Endothelial cell of umbilical vein (primary cell): Measurements from ENCODE around the gene ITFG1. TPM values are rescaled to one million over a fixed set of nuclear protein-coding genes. Genes with fewer than 3 reads are reported as not detected.

Experiments
- BruUV-seq: library from RNA; stranded (reverse); fragments of 400-500 nt; replicated peaks from 2 replicates; lab custom pipeline; 2021; lab: Mats Ljungman, UMichigan
- CTCF ChIA-PET: fragments of 300-600, 350-600 bp; sonication (Branson Sonifier 250); formaldehyde crosslinking; loops from one replicate; lab custom pipeline; 2021; ENCODE audit warnings: antibody characterized with exemption, inconsistent platforms; lab: Charles Lee
- POLR2A ChIA-PET: fragments of 300-600, 350-600 bp; sonication (Branson Sonifier 250); formaldehyde crosslinking; loops from one replicate; lab custom pipeline; 2021; ENCODE audit warnings: antibody characterized with exemption, inconsistent platforms; lab: Charles Lee
- DNase-seq: peaks from one replicate; pipeline ENCODE4 v3.0.0-alpha.2; 2011; ENCODE audit warnings: low read depth, low spot score
- FAIRE-seq: peaks from 2 replicates; lab custom pipeline; 2011; peaks lifted over from hg19 to GRCh38; lab: Jason Lieb, UNC
- H2AFZ ChIP-seq: 2 replicates; pipeline ENCODE4 v1.6.0; 2012; ENCODE audit warnings: low read depth, low read length, control low read depth, inconsistent platforms
- H3K27ac ChIP-seq: 2 replicates; pipeline ENCODE4 v1.5.1; 2011; ENCODE audit warnings: low read depth, mild to moderate bottlenecking, control low read depth, low read length, moderate library complexity; ENCODE audit not compliant: insufficient read depth
- H3K27me3 ChIP-seq, 2 experiments: 2 replicates each; pipeline versions ENCODE4 v1.6.0 to v1.6.1; 2011; ENCODE audit warnings: low read length in 2 of 2, mixed read lengths in 1 of 2; ENCODE audit not compliant: control insufficient read depth in 2 of 2, insufficient read depth in 2 of 2
- H3K36me3 ChIP-seq, 2 experiments: 2 replicates in 1 of 2; 3 replicates in 1 of 2; pipeline ENCODE4 v1.5.1; 2011; ENCODE audit warnings: low read length in 2 of 2, mild to moderate bottlenecking in 1 of 2, moderate library complexity in 1 of 2; ENCODE audit not compliant: control insufficient read depth in 2 of 2, insufficient read depth in 2 of 2; ENCODE audit errors: extremely low read depth in 1 of 2
- H3K4me1 ChIP-seq: 3 replicates; pipeline ENCODE4 v1.5.1; 2011; ENCODE audit warnings: mild to moderate bottlenecking, low read length; ENCODE audit not compliant: control insufficient read depth, insufficient read depth; ENCODE audit errors: extremely low read depth
- H3K4me2 ChIP-seq: 2 replicates; pipeline ENCODE4 v1.6.1; 2011; ENCODE audit warnings: low read length, control low read depth, mixed read lengths; ENCODE audit not compliant: insufficient read depth
- H3K4me3 ChIP-seq, 3 experiments: fragments of 200-600 bp in 1 of 3; sonication (generic), shearing (Covaris generic) in 1 of 3; replicated peaks in 1 of 3; 2 replicates each; pipeline ENCODE4 v1.5.1; 2011 to 2016; ENCODE audit warnings: control low read depth in 3 of 3, low read length in 3 of 3, mild to moderate bottlenecking in 2 of 3, inconsistent platforms in 1 of 3, low read depth in 1 of 3, moderate library complexity in 1 of 3; ENCODE audit not compliant: insufficient read depth in 1 of 3
- H3K79me2 ChIP-seq: 2 replicates; pipeline ENCODE4 v1.6.0; 2012; ENCODE audit warnings: low read length, inconsistent platforms; ENCODE audit not compliant: control insufficient read depth, insufficient read depth
- H3K9ac ChIP-seq: replicated peaks from 2 replicates; pipeline ENCODE3; 2011; ENCODE audit warnings: low read length, control low read depth; ENCODE audit not compliant: insufficient read depth; ENCODE audit errors: extremely low read depth
- H3K9me1 ChIP-seq: replicated peaks from 3 replicates; pipeline ENCODE4 v1.6.0; 2011; ENCODE audit warnings: mild to moderate bottlenecking, low read length; ENCODE audit not compliant: control insufficient read depth, insufficient read depth; ENCODE audit errors: extremely low read depth
- H3K9me3 ChIP-seq: replicated peaks from 2 replicates; pipeline ENCODE4 v1.5.1; 2012; ENCODE audit warnings: low read length, inconsistent platforms; ENCODE audit not compliant: control insufficient read depth, insufficient read depth
- H4K20me1 ChIP-seq: replicated peaks from 2 replicates; pipeline ENCODE3; 2011; ENCODE audit warnings: mild to moderate bottlenecking, low read length; ENCODE audit not compliant: control insufficient read depth, insufficient read depth; ENCODE audit errors: extremely low read depth
- CTCF ChIP-seq, 2 donors: IDR thresholded peaks; 1 replicate in 1 of 2; 2 replicates in 1 of 2; pipeline ENCODE4 v1.5.1; 2011; ENCODE audit warnings: low read length in 2 of 2, mild to moderate bottlenecking in 2 of 2, moderate library complexity in 2 of 2, control low read depth in 1 of 2, inconsistent platforms in 1 of 2, low read depth in 1 of 2; ENCODE audit not compliant: insufficient read depth in 1 of 2; ENCODE audit errors: extremely low read depth in 1 of 2
- EZH2 ChIP-seq: IDR thresholded peaks from 2 replicates; pipeline ENCODE4 v1.6.1; 2012; ENCODE audit warnings: borderline replicate concordance, low read depth, mild to moderate bottlenecking, moderate library complexity, low read length, inconsistent platforms; ENCODE audit not compliant: severe bottlenecking
- FOS ChIP-seq: IDR thresholded peaks from 2 replicates; pipeline ENCODE4 v1.6.1; 2011; ENCODE audit warnings: mild to moderate bottlenecking, low read length, moderate library complexity, borderline replicate concordance; ENCODE audit not compliant: insufficient read depth
- GATA2 ChIP-seq: IDR thresholded peaks from 2 replicates; pipeline ENCODE4 v1.7.0; 2011; ENCODE audit warnings: low read depth, mild to moderate bottlenecking, moderate library complexity, mixed read lengths, low read length; ENCODE audit not compliant: insufficient read length, insufficient read depth
- JUN ChIP-seq: IDR thresholded peaks from 2 replicates; pipeline ENCODE4 v1.6.1; 2011; ENCODE audit warnings: borderline replicate concordance, low read depth; ENCODE audit not compliant: insufficient read length, insufficient read depth
- MAX ChIP-seq: IDR thresholded peaks from 2 replicates; pipeline ENCODE4 v1.6.1; 2011; ENCODE audit not compliant: insufficient read depth, insufficient read length
- MYC ChIP-seq: IDR thresholded peaks from one replicate; pipeline ENCODE4 v1.6.1; 2011; ENCODE audit warnings: mild to moderate bottlenecking, low read depth, low read length
- POLR2A ChIP-seq: IDR thresholded peaks from 2 replicates; pipeline ENCODE4 v1.6.1; 2012; ENCODE audit warnings: low read depth, mild to moderate bottlenecking, control low read depth, low read length
- POLR2AphosphoS5 ChIP-seq: IDR thresholded peaks from 2 replicates; pipeline ENCODE4 v1.6.1; 2012; ENCODE audit warnings: low read depth, mild to moderate bottlenecking, control low read depth, low read length, moderate library complexity; ENCODE audit not compliant: insufficient read depth
- dilution Hi-C: fragments of 300-500 bp; cut with MboI; formaldehyde crosslinking; loops from one replicate; pipeline ENCODE4 v1.15.0; 2019; ENCODE audit warnings: low sequenced_read_pairs; ENCODE audit not compliant: extremely low pct_ligation_motif_present
- intact Hi-C: fragments of 100-400 bp; cut with micrococcal nuclease; formaldehyde crosslinking; loops from one replicate; pipeline ENCODE4 v1.10.0; 2022
- polyA plus RNA-seq, 4 experiments: library from polyadenylated mRNA; depleted of rRNA in 3 of 4; stranded (reverse) in 3 of 4; unstranded in 1 of 4; fragments of >200 nt; gene quantifications; 2 replicates each; pipeline versions ENCODE4 v1.2.1 to v1.2.3, GENCODE V29; 2011 to 2012; ENCODE audit warnings: missing spikeins in 1 of 4
- total RNA-seq: library from RNA; stranded (reverse); gene quantifications from 2 replicates; pipeline ENCODE4 v1.2.3, GENCODE V29; 2021

Gene ITFG1
- total and polyA plus RNA-seq, 2 donors (not counting 3 experiments of a cell fraction or from before 2014, with no cell fraction given): 32.1 to 44.2 TPM

GRCh38 chr16:47236716-47237115 is 224.1 kb downstream of the ITFG1 start:
- dilution Hi-C loops (no loop called here), intact Hi-C loops (no loop called here)
- no peak overlapping the region for H2AFZ ChIP-seq
- no peak overlapping the region for H3K9ac ChIP-seq
- no peak overlapping the region for H3K4me2 ChIP-seq
- no peaks in the 10 kb centered on the region for H4K20me1 ChIP-seq
- no peaks in the 10 kb centered on the region for H3K9me3 ChIP-seq
- no peak overlapping the region for H3K27ac ChIP-seq
- POLR2A ChIA-PET: no interaction called here
- FAIRE-seq: no peak
- H3K4me1 ChIP-seq: no peaks in the 10 kb centered on the region
- no peaks in the 10 kb centered on the region for H3K9me1 ChIP-seq
- TF ChIP-seq MYC: no peak
- TF ChIP-seq JUN: no peak
- no peak for TF ChIP-seq POLR2A
- no peak for TF ChIP-seq POLR2AphosphoS5
- no peak for TF ChIP-seq EZH2
- no peak for TF ChIP-seq CTCF (IDR thresholded peaks at IDR 0.05; ENCODE audit: extremely low read depth in 1 of 2, insufficient read depth in 1 of 2, low read depth in 1 of 2, low read length in 2 of 2)
- no peak for TF ChIP-seq FOS
- no peak for TF ChIP-seq GATA2
- no peak for TF ChIP-seq MAX
- no peaks in the 10 kb centered on the region for H3K27me3 ChIP-seq
- H3K4me3 ChIP-seq: no peak overlapping the region
- no peaks in the 10 kb centered on the region for H3K36me3 ChIP-seq
- no peaks in the 10 kb centered on the region for H3K79me2 ChIP-seq
- CTCF ChIA-PET: interaction anchor here (0.9 kb wide), 1 partner anchor 22 kb away, joined by 3 read pairs; no protein-coding TSS in a partner anchor
- no TSS peak for BruUV-seq
- no peak for DNase-seq
